H1 (cell line): Measurements from ENCODE around the gene ITGAV. TPM values are rescaled to one million over a fixed set of nuclear protein-coding genes. Genes with fewer than 3 reads are reported as not detected.

Experiments
- ASH2L ChIP-seq: fragments of 200-600, 300-600 bp; sonication (generic); IDR thresholded peaks from one replicate; pipeline ENCODE4 v1.7.1; 2017; ENCODE audit warnings: low read length
- BACH1 ChIP-seq: IDR thresholded peaks from 2 replicates; pipeline ENCODE4 v1.6.1; 2012; ENCODE audit warnings: low read length, improper control_type of control experiment
- CHD7 ChIP-seq: fragments of 300-600 bp; sonication (generic); IDR thresholded peaks from 2 replicates; pipeline ENCODE4 v1.7.1; 2012; ENCODE audit warnings: low read length, moderate library complexity, mild to moderate bottlenecking, inconsistent platforms; ENCODE audit not compliant: insufficient replicate concordance
- CTCF ChIP-seq, 3 experiments: IDR thresholded peaks; 1 replicate in 2 of 3; 2 replicates in 1 of 3; pipeline versions ENCODE4 v1.5.1 to v1.6.1; 2011; ENCODE audit warnings: low read length in 3 of 3, mild to moderate bottlenecking in 3 of 3, inconsistent platforms in 2 of 3, low read depth in 1 of 3, moderate library complexity in 1 of 3; ENCODE audit not compliant: insufficient read depth in 1 of 3; ENCODE audit errors: control extremely low read depth in 1 of 3
- MAFK ChIP-seq: IDR thresholded peaks from 2 replicates; pipeline ENCODE4 v1.6.1; 2012; ENCODE audit warnings: low read depth, mild to moderate bottlenecking, improper control_type of control experiment, low read length
- MAX ChIP-seq: IDR thresholded peaks from 2 replicates; pipeline ENCODE4 v1.6.1; 2012; ENCODE audit warnings: inconsistent platforms
- TAF1 ChIP-seq: IDR thresholded peaks from 2 replicates; pipeline ENCODE4 v1.6.1; 2011; ENCODE audit warnings: mild to moderate bottlenecking, low read depth, low read length
- polyA plus RNA-seq, 7 experiments: library from polyadenylated mRNA; depleted of rRNA in 3 of 7; stranded (reverse) in 5 of 7; unstranded in 2 of 7; fragments of >200 nt in 5 of 7; fragments of 200-250 nt in 2 of 7; gene quantifications; 1 replicate in 5 of 7; 2 replicates in 1 of 7; 4 replicates in 1 of 7; pipeline versions ENCODE4 v1.2.1 to v1.2.3, GENCODE V29; 2011 to 2013; ENCODE audit warnings: missing spikeins in 2 of 7, mixed read lengths in 2 of 7
- total RNA-seq: library from RNA; stranded (reverse); fragmentation: NEBNext Ultra II Directional; extraction: Animal tissue kit (Norgen Biotek cat#: 25700); gene quantifications from 2 replicates; pipeline ENCODE4 v1.2.1, GENCODE V29; 2021

Gene ITGAV
- total and polyA plus RNA-seq, 2 of the 8 experiments (the other 6 are each of a cell fraction or from before 2014, with no cell fraction given) = 11.7 to 42.4 TPM

DNA sequence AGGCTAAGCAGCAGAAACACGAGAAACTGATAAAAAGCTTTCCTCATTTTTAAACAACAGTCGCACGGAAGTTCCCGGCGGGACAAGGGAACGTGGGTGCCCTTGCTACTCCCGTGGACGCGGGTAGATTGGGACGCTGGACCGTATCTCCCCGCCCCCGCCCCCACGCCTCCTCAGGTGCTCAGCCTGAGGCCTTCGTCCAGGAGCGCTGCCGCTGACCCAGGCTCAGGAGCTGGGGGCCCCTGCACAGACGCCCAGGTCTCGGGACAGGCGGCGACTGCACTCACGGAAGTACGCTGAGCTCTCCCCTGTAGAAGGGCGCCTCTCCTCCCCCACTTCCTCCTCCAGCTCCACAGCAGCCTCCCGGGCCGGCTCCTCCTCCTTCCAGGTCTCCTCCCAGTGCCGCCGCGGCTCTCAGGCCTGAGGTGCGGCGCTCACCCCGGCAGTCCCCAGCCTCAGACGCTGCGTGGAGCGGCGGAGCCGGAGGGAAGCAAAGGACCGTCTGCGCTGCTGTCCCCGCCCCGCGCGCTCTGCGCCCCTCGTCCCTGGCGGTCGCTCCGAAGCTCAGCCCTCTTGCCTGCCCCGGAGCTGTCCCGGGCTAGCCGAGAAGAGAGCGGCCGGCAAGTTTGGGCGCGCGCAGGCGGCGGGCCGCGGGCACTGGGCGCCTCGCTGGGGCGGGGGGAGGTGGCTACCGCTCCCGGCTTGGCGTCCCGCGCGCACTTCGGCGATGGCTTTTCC is at the start of gene ITGAV (continued):
- TF ChIP-seq CTCF (IDR thresholded peaks at IDR 0.05; ENCODE audit: control extremely low read depth in 1 of 3, insufficient read depth in 1 of 3, low read depth in 1 of 3, low read length in 3 of 3) = no peak
- no peak for TF ChIP-seq MAFK
- TF ChIP-seq TAF1 = no peak; the same call in none of the 2 replicates
- no peak for TF ChIP-seq CHD7
- TF ChIP-seq ASH2L = peak; percentile 98
- TF ChIP-seq BACH1 = peak; percentile 35; the same call in 1 of the 2 replicates
- peak; percentile 1; the same call in 1 of the 2 replicates for TF ChIP-seq MAX
